HG03135 (cell line): ENCODE results near the gene PHTF2.

Source experiments
- ATAC-seq: cut with Tn5 transposase; IDR thresholded peaks from one replicate; pipeline ENCODE4 v1.9.1; 2021; ENCODE audit warnings: mild to moderate bottlenecking, moderate library complexity; ENCODE audit not compliant: unreplicated experiment

The PHTF2 gene

GRCh38 chr7:77791956-77792355 is 6.6 kb upstream of the PHTF2 start:
- ATAC-seq, result no peak

GRCh38 chr7:77794000-77794399 is 4.6 kb upstream of the PHTF2 start:
- ATAC-seq, result no peak

GRCh38 chr7:77796109-77796508 is 2.5 kb upstream of the PHTF2 start:
- no peak for ATAC-seq

- ATAC-seq, result no peak
Measured at GRCh38 chr7:77796960-77797359, 1.6 kb upstream of the PHTF2 start.

DNA sequence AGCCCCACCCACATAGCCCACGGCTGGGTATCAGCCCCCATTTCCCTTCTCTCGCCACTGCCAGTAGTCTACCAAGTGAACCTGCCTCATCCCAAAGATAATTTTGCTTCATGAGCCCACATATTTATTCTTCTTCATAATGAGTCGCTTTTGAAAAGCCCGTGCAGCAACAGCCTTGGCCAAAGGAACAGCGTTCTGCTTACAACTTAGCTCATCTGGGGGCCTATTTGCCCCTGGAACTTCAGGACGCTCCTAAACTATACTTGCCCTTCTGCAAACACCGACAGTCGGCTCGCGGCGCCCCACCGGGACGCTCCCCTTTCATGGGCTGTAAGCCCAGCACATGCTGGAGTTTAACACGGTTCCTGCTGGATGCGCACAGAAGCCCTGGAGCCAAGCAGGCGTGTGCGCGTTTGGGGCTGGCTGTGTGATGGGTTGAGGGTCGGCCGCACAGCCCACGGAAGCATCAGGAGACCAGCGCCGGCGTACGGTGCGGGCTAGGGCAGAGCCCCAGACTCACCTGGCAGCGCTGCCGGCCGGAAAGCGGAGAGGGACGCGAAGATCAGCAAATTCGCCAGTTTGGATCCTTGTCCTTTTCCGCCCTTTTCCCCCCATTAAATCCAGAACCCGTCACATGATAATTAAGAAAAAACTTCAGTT is 709 bp upstream of the PHTF2 start:
- peak; percentile 34 for ATAC-seq

GRCh38 chr7:77799078-77799964 is 748 bp downstream of the PHTF2 start:
- ATAC-seq, result peak; percentile 12

DNA sequence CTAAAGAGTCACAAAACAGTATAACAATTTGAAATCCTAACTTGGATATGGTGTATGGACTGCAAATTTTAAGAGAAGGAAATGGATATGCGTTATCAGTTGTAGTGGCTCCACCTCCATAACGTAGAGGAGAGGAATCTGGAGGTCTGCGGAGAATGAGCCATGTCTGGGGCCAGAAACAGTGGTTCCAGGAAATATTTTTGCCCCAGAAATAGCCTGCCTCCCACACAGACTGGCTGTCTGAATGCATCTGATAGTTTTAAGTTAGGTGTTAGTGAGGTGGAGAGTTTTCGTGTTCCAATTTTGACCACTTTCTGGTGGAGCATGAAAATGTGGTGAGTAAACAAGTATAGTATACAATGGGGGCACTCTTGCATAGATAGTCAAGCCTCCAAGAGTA is 1.6 kb downstream of the PHTF2 start:
- no peak for ATAC-seq

- no peak for ATAC-seq
Measured at GRCh38 chr7:77800730-77801129, 2.2 kb downstream of the PHTF2 start.

DNA sequence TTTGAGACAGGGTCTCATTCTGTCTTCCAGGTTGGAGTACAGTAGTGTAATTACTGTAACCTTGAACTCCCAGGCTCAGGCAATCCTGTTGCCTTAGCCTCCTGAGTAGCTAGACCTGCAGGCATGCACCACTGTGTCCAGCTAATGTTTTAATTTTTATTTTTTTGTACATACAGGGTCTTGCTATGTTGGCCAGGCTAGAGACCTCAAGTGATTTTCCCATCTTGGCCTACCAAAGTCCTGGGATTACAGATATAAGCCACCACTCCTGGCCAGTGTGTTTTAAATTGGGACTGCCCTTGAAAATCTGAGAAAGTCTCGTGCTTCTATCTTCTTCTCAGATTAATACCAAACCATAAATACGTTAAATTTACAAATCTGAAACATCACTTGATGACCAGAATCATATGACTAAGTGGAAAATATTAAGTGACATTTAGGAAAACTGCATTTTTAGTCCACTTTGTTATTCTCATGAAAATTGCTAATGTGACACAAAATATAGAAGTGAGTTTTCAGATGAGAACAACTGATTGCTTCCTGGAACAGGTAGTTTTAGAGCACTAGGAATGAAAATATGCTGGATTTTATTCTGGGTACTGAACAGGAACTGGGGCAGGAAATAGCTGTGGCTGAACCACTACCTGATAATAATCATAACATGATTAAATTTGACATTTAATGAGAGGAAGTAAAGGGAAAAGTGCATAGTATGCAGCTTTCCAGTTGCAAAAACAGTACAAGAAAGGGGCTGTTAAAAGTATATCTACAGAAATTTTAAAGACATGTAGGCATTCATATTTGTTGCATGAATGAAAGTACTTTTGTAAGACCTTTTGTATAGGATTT is 4.2 kb downstream of the PHTF2 start:
- no peak for ATAC-seq

DNA sequence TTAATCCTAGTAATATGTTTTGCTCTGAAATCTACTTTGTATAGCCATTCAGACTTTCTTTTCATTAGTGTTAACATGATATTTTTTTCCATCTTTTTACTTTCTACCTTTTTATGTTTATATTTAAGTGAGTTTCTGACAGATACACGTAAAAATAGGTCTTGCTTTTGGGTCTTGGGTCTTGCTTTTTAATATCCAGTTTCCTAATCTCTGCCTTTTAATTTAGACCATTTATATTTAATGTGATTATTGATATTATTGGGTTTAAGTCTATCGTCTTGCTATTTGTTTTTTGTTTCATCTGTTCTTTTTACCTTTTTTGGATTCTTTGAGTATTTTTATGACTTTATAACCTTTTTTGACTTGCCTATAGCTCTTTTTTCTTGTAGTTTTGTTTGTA is 7.9 kb downstream of the PHTF2 start:
- no peak for ATAC-seq

- no peak for ATAC-seq
Measured at GRCh38 chr7:77808517-77808916, 9.9 kb downstream of the PHTF2 start.

GRCh38 chr7:77811516-77812289 is 13.1 kb downstream of the PHTF2 start:
- ATAC-seq, result no peak

DNA sequence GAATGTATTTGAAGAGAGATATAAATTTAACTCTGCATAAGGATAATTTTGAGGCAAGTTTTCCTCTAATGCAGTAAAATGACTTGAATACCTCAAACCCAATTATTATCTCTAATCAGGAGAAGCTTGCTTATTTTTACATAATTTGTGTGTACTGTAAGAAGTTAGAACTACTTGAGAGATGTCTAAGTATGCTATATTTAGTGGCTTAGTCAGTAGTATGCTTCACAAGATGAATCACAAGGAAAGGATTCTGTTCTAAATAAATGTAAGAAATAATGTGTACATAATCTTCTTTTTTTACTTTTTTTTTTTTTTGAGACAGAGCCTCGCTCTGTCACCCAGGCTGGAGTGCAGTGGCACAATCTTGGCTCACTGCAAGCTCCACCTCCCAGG is 13.7 kb downstream of the PHTF2 start:
- no peak for ATAC-seq

DNA sequence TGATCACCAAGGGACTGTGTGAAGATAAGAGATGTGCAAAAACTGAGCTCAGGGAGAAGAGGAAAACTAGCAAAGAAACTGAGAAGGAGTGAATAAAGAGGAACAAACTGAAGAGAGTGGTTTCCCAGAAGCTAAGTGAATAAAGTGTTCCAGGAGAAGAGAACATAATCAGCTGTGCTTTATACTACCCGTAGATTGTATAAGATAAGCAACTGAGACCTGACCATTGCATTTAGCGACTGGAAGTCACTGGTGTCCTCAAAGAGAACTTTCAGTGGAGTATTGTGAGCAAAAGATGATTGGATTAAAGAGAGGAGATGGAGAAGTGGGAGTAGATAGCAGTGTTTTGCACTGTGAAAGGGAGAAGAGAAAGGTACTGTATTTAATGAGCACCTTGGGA is 14.6 kb downstream of the PHTF2 start:
- no peak for ATAC-seq

DNA sequence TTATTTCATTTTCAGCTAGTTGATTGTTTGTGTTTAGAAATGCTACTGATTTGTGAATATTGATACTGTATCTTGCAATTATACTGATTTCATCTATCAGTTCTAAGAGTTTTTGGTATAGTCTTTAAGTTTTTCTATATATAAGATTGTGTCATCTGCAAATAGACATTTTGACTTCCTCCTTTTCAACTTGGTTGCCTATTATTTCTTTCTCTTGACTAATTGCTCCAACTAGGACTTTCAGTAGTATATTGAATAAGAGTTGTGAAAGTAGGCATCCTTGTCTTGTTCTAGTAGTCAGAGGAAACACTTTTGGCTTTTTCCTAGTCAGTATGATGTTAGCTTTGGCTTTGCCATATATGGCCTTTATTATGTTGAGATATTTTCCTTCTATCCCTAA is 20.4 kb downstream of the PHTF2 start:
- ATAC-seq, result no peak

DNA sequence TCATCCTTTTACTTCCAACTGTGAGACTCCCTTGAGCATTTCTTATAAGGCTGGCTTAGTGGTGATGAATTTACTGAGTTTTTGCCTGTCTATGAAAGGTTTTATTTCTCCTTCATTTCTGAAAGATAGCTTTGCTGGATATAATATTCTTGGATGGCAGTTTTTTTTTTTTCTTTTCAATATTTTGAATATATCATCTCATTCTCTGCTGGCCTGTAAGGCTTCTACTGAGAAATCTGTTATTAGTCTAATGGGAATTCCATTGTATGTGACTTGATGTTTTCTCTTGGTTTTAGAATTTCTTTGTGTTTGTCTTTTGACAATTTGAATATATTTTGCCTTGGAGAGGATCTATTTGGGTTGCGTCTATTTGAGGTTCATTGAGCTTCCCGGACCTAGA is 22.4 kb downstream of the PHTF2 start:
- ATAC-seq, result no peak

- no peak for ATAC-seq
Measured at GRCh38 chr7:77822269-77822668, 23.7 kb downstream of the PHTF2 start.

DNA sequence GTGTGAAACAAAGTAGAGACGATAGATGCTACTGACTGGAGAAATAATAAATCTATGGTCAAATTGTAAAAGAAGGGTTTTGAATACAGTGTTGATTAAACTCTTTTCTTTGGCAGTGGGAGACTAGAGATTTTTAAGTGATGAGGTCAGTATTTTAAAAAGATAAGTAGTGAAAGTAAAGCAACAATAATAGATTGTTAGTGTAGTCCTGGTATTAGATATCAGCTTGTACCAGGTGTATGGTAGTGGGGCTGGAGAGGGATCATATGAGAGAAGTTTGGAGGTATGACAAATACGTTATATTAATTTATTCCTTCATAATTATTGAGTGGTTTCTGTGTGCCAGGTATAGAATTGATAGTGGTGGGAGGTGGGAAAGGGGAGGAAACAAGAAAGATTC is 25.2 kb downstream of the PHTF2 start:
- peak; percentile 39 for ATAC-seq

- no peak for ATAC-seq
Measured at GRCh38 chr7:77824636-77825035, 26.1 kb downstream of the PHTF2 start.

GRCh38 chr7:77825131-77825530 is 26.6 kb downstream of the PHTF2 start:
- ATAC-seq, result no peak

- ATAC-seq, result no peak
Measured at GRCh38 chr7:77826300-77826699, 27.7 kb downstream of the PHTF2 start.
